Activated T-cell treated with anti-CD3 and anti-CD28 coated beads for 4 hours (primary cell): Measurements from ENCODE around the gene UMAD1.
"Not testable (repeated sequence)": the region's sequence is repeated elsewhere in the genome, so short reads cannot be mapped to it uniquely, and the experiment has no call there.

Experiments
- DNase-seq: peaks from one replicate; pipeline ENCODE4 v3.0.0-alpha.2; 2020

UMAD1 gene

GRCh38 chr7:7653593-7654187, 13.1 kb downstream of the UMAD1 start:
- no peak for DNase-seq

GRCh38 chr7:7654964-7655715, 14.6 kb downstream of the UMAD1 start:
- no peak for DNase-seq

GRCh38 chr7:7656459-7656858, 15.9 kb downstream of the UMAD1 start:
- not testable (repeated sequence) for DNase-seq

- no peak for DNase-seq
Measured at GRCh38 chr7:7662527-7662926, 22.0 kb downstream of the UMAD1 start.

GRCh38 chr7:7664291-7664690, 23.7 kb downstream of the UMAD1 start:
- no peak for DNase-seq

- DNase-seq, result no peak
Measured at GRCh38 chr7:7665031-7665430, 24.5 kb downstream of the UMAD1 start.

- no peak for DNase-seq
Measured at GRCh38 chr7:7667187-7667586, 26.6 kb downstream of the UMAD1 start.

- no peak for DNase-seq
Measured at GRCh38 chr7:7668706-7669105, 28.2 kb downstream of the UMAD1 start.

- no peak for DNase-seq
Measured at GRCh38 chr7:7670490-7670889, 29.9 kb downstream of the UMAD1 start.

- no peak for DNase-seq
Measured at GRCh38 chr7:7671361-7671760, 30.8 kb downstream of the UMAD1 start.

- DNase-seq, result no peak
Measured at GRCh38 chr7:7672545-7673239, 32.1 kb downstream of the UMAD1 start.

GRCh38 chr7:7673240-7673550, 32.6 kb downstream of the UMAD1 start:
- no peak for DNase-seq

- no peak for DNase-seq
Measured at GRCh38 chr7:7675686-7676085, 35.1 kb downstream of the UMAD1 start.

- not testable (repeated sequence) for DNase-seq
Measured at GRCh38 chr7:7679640-7680039, 39.1 kb downstream of the UMAD1 start.

GRCh38 chr7:7681191-7681935, 40.8 kb downstream of the UMAD1 start:
- peak; percentile 41 for DNase-seq

- DNase-seq, result no peak
Measured at GRCh38 chr7:7681936-7682329, 41.4 kb downstream of the UMAD1 start.

GRCh38 chr7:7682861-7683260, 42.3 kb downstream of the UMAD1 start:
- DNase-seq, result no peak

- no peak for DNase-seq
Measured at GRCh38 chr7:7686811-7687508, 46.4 kb downstream of the UMAD1 start.

- DNase-seq, result no peak
Measured at GRCh38 chr7:7687800-7688199, 47.2 kb downstream of the UMAD1 start.

GRCh38 chr7:7688310-7688709, 47.8 kb downstream of the UMAD1 start:
- DNase-seq, result no peak

- no peak for DNase-seq
Measured at GRCh38 chr7:7688956-7689355, 48.4 kb downstream of the UMAD1 start.

- DNase-seq, result no peak
Measured at GRCh38 chr7:7693881-7694280, 53.3 kb downstream of the UMAD1 start.

- no peak for DNase-seq
Measured at GRCh38 chr7:7694542-7694941, 54.0 kb downstream of the UMAD1 start.
